HG03135 (cell line): ENCODE results near the gene CAMSAP1.
"Not testable (repeated sequence)": the region's sequence is repeated elsewhere in the genome, so short reads cannot be mapped to it uniquely, and the experiment has no call there.

Experiments
- ATAC-seq: cut with Tn5 transposase; IDR thresholded peaks from one replicate; pipeline ENCODE4 v1.9.1; 2021; ENCODE audit warnings: mild to moderate bottlenecking, moderate library complexity; ENCODE audit not compliant: unreplicated experiment

CAMSAP1 gene, protein sequence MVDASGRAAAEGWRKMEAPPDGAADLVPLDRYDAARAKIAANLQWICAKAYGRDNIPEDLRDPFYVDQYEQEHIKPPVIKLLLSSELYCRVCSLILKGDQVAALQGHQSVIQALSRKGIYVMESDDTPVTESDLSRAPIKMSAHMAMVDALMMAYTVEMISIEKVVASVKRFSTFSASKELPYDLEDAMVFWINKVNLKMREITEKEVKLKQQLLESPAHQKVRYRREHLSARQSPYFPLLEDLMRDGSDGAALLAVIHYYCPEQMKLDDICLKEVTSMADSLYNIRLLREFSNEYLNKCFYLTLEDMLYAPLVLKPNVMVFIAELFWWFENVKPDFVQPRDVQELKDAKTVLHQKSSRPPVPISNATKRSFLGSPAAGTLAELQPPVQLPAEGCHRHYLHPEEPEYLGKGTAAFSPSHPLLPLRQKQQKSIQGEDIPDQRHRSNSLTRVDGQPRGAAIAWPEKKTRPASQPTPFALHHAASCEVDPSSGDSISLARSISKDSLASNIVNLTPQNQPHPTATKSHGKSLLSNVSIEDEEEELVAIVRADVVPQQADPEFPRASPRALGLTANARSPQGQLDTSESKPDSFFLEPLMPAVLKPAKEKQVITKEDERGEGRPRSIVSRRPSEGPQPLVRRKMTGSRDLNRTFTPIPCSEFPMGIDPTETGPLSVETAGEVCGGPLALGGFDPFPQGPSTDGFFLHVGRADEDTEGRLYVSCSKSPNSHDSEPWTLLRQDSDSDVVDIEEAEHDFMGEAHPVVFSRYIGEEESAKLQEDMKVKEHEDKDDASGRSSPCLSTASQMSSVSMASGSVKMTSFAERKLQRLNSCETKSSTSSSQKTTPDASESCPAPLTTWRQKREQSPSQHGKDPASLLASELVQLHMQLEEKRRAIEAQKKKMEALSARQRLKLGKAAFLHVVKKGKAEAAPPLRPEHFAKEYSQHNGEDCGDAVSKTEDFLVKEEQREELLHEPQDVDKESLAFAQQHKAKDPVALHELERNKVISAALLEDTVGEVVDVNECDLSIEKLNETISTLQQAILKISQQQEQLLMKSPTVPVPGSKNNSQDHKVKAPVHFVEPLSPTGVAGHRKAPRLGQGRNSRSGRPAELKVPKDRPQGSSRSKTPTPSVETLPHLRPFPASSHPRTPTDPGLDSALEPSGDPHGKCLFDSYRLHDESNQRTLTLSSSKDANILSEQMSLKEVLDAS (N-terminal part only)

DNA sequence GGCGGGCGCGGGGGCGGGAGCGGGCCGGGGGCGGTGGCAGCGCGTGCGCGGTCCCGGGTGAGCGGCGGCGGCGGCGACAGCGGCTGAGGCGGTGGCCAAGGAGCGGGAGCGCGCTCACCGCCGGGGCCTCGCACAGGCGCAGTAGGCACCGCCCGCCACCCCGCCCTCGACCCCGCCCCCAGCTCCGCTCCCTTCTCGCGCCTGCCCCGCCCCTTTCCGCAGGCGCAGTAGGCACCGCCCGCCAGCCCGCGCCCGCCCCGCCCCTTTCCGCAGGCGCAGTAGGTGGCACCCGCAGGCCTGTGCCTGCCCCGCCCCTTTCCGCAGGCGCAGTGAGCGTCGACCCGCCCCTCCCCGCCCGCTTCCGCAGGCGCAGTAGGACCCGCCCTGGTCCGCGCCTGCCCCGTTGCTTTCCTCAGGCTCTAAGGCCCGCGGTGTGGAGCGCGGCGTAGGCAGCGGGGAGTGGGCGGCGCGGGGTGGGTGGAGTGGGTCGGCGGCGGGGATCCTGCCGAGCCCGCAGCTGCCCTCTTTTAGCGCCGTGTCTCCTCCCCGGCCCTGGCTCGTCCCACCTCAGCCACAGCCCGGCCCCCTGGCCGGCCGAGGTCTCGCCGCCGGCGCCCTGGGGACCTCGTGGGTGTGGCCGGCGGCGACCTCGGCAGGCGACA, at the start of gene CAMSAP1:
Gene CAMSAP1, minus strand, starts transcription at position 116 of the 662 bp plus-strand sequence. CDS start 387 bp downstream, outside the sequence.
- ATAC-seq = peak; percentile 67

- ATAC-seq = no peak
Measured at GRCh38 chr9:135956802-135957174, 49.4 kb upstream of the CAMSAP1 start.

- ATAC-seq = no peak
Measured at GRCh38 chr9:135955934-135956801, 48.8 kb upstream of the CAMSAP1 start.

DNA sequence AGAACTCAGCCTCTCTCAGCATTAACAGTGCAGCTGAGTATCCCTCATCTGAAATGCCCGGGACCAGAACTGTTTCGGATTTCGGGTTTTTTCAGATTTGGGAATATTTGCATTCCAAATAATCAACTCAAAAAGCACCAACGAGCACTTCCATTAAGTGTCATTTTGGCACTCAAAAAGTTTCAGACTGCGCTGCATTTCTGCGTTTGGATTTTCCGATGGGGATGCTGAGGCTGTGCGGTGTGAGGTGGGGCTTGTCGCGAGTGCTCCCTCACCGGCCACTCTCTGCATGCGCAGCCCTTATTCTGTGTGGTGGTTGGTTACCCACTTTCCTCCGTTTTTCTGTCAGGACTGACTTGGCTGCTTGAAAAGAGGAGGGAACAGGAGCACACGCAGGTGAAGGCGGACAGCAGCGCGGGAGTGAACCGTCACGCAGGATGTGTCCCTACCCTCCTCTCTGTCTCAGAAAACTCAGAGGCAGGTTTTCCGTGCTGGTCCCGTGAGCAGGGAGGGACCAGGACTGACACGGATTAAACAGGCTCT, 45.4 kb upstream of the CAMSAP1 start:
- no peak for ATAC-seq

DNA sequence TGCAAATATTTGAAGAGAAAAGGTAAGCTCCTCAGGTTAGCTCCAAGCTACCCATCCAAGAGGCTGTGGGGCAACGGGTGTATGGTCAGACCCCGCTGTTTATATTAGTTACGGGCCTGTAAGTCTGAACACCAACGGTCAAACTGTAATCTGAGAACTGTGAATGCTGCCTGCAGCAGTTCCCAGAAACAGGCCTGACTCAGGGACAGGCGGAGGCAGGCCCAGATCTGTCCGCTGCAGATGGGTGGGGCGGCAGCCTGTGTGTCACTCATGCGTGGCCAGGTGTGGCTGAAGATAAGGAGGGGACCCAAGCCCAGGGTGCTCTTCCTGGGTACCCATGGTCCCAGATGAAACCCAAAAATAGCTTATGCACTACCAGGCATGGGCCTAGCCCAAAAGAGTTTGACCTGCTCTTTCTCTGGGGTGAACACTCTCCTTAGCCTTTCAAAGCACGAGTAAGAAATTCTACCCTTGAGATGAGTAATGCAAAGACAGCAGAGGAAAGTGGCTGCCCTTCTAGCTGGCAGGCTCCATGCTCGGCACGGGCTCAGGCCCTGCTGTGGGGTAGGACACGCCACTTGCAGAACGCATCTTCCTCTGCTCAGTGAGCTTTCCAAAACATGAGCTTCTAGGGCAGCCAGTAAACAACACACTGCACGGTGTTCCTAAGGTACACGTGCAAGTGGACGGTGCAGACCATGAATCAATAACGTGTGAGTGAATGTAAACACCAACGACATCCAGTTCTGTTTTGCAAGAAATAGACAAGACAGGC, 44.7 kb upstream of the CAMSAP1 start:
- ATAC-seq = no peak

- ATAC-seq = not testable (repeated sequence)
Measured at GRCh38 chr9:135951310-135951709, 44.0 kb upstream of the CAMSAP1 start.

DNA sequence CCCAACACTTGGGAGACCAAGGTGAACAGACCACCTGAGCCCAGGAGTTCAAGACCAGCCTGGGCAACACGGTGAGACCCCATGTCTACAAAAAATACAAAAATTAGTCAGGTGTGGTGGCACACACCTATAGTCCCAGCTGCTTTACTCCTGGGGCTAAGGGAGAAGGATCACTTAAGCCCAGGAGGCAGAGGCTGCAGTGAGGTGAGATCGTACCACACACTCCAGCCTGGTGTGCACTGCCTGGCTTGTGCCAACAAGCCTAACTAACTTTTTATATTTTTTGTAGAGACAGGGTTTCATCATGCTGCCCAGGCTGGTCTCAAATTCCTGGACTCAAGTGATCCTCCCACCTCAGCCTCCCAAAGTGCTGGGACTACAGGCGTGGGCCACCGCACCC, 43.5 kb upstream of the CAMSAP1 start:
- not testable (repeated sequence) for ATAC-seq

GRCh38 chr9:135950135-135950682, 42.9 kb upstream of the CAMSAP1 start:
- ATAC-seq = no peak

DNA sequence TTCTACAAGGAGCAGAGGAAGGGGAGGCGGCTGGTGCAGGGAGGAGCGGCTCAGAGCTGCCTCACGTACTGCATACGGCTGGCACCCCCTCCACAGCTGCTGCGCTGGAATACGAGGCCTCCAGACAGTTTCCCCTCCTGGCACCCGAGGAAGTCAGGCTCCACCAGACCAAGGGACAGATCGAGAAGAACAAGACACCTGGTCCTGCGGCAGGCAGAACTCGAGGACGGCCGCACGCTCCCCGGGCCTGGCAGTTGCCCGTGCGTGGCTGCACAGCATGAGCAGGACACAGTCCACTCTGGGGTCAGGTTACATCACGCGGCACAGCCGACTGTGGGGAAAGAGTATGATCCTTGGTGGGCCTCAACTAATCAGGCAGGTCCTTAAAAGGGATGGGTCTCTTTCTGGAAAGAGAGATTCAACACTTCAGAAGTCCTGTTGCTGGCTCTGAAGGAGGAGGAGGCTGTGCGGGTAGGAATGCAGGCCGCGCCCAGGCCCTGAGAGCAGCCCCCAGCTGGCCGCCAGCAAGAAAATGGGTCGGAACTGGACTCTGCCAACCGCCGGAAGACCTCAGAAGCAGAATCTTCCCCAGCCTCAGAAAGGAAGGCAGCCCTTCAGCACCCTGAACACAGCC, 42.3 kb upstream of the CAMSAP1 start:
- ATAC-seq = no peak

DNA sequence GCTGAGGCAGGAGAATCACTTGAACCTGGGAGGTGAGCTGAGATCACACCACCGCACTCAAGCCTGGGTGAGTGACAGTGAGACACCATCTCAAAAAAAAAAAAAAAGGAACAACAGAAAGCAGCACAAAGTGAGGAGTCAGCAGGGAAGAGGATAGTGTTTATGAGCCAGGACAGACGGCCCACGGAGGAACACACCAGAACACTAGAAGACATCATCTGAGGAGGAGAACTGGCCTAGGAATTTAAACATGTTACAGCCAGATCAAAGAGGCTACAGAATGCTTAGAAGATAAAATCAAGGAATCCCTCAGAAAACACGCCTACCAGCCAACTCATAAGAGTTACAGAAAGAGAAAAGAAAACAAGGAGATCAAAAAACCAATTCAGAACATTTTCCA, 41.6 kb upstream of the CAMSAP1 start:
- ATAC-seq = no peak

DNA sequence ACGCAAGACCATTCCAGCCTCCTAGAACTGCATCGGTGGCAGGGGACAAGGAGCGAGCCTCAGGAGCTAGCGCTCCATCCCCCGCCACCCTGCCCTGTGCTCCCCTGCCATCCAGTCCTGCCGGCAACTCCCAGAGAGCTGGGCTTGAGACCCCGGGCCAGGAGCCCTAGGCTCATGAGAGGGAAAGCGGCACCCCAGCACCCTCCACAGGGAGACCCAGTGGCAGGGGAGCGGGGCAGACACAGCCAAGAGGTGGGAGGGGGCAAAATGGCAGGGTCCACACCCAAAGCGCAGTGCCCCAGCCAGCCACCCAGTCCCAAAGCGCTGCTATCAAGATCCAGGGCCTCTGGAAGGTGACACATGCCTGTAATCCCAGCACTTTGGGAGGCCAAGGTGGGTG, 41.1 kb upstream of the CAMSAP1 start:
- ATAC-seq = no peak

- no peak for ATAC-seq
Measured at GRCh38 chr9:135947582-135947981, 40.2 kb upstream of the CAMSAP1 start.

DNA sequence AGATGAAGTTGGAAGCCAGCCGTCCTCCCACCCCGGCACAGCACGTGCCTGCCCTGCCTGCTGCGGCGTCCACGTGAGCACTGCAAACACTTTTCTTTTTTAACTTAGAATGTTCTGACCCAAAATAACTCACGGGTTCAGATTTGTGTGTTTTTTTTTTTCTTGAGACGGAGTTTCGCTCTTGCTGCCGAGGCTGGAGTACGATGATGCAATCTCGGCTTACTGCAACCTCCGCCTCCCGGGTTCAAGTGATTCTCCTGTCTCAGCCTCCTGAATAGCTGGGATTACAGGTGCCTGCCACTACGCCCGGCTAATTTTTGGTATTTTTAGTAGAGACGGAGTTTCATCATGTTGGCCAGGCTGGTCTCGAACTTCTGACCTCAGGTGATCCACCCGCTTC, 39.8 kb upstream of the CAMSAP1 start:
- not testable (repeated sequence) for ATAC-seq

- no peak for ATAC-seq
Measured at GRCh38 chr9:135946392-135946994, 39.1 kb upstream of the CAMSAP1 start.

- ATAC-seq = no peak
Measured at GRCh38 chr9:135945969-135946368, 38.6 kb upstream of the CAMSAP1 start.

GRCh38 chr9:135944444-135945252, 37.3 kb upstream of the CAMSAP1 start:
- ATAC-seq = no peak

- ATAC-seq = not testable (repeated sequence)
Measured at GRCh38 chr9:135943604-135944003, 36.3 kb upstream of the CAMSAP1 start.
